ENCODE measurements around the gene FGF19. TPM values are rescaled to one million over a fixed set of nuclear protein-coding genes. Genes with fewer than 3 reads are reported as not detected.

The FGF19 gene
- total RNA-seq, 3 donors from 2014 or later: not detected

DNA sequence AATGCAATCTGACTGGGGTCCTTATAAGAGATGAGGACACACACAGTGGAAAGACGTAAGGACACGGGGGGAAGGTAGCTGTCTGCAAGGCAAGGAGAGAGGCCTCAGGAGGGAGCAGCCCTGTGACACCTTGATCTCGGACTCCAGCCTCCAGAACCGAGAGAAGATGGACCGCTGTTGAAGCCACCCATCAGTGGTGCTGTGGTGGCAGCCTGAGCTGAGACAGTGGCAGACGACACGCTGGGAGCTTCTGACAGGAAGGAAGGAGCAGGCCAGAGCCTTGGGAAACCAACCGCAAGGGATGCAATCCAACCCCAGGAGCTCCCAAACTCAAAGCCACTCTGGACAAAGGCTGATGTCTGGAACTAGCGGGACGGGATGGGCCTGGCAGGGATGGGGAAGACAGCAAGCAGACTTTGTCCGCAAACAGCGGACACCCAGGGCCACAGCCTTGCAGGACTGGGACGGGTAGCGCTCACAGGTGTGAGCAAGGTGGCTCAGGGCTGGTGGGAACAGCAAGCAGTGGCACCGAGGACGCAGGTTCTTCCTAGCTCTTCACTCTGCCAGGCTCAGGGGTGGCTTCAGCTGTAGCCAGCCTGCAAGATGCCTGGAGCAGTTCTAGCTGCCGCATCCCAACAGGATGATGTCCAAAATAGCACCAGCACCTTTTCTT is 39.6 kb downstream of the FGF19 start:
- Mint-ChIP-seq H3K27me3 (ENCODE audit: low read depth) (no peaks in the 10 kb centered on the region), H3K4me1 (ENCODE audit: low read depth) (no peaks in the 10 kb centered on the region), H3K36me3 (ENCODE audit: insufficient read depth) (peaks cover 31% of the 10 kb centered on the region), H3K4me3 (no peak overlapping the region), H3K9me3 (no peaks in the 10 kb centered on the region)
- ATAC-seq: no peak
- no peak for DNase-seq

DNA sequence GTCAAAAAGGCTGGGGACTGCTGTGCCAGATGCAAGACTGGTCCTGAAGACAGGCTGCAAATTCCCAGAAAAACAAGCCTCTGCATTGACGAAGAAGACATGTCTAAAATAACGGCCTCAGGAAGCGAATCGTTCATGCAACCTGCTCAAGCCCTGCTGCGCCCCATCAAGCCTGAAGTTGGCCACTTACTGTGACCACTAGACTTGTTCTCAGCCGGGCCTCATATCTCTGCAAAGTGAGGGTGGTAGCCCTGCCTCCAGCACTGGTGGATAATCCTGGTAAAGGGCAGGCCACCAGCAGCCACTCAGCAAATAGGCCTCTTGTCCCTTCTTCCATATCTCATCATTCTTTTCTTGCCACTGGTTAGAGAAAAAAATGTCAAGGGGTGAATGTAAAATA is 40.5 kb downstream of the FGF19 start:
- Mint-ChIP-seq H3K36me3 (ENCODE audit: insufficient read depth) (peaks cover 27% of the 10 kb centered on the region), H3K9me3 (no peaks in the 10 kb centered on the region), H3K27me3 (ENCODE audit: low read depth) (no peaks in the 10 kb centered on the region), H3K4me3 (no peak overlapping the region), H3K4me1 (ENCODE audit: low read depth) (no peaks in the 10 kb centered on the region)
- DNase-seq (no peak), ATAC-seq (no peak)

DNA sequence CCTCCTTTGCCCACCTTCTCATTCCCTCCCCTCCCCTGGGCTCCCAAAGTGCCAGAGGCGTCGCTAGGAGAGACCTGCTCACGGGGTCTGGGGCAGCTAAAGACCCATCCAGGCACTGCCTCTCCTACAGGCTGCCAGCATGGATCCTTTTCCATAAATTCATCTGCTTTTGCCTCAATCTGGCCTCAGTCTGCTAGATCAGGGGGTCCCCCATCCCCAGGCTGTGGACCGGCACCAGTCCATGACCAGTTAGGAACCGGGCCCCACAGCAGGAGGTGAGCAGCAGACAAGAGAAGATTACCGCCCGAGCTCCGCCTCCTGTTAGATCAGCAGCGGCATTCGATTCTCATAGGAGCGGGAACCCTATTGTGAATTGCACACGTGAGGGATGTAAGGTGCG is 41.0 kb downstream of the FGF19 start:
- no peaks in the 10 kb centered on the region for H3K4me1 Mint-ChIP-seq (ENCODE audit: low read depth)
- H3K9me3 Mint-ChIP-seq: no peaks in the 10 kb centered on the region
- ATAC-seq (no peak), DNase-seq (no peak)
- peaks cover 23% of the 10 kb centered on the region for H3K36me3 Mint-ChIP-seq (ENCODE audit: insufficient read depth)
- no peak overlapping the region for H3K4me3 Mint-ChIP-seq
- H3K27me3 Mint-ChIP-seq (ENCODE audit: low read depth): no peaks in the 10 kb centered on the region

DNA sequence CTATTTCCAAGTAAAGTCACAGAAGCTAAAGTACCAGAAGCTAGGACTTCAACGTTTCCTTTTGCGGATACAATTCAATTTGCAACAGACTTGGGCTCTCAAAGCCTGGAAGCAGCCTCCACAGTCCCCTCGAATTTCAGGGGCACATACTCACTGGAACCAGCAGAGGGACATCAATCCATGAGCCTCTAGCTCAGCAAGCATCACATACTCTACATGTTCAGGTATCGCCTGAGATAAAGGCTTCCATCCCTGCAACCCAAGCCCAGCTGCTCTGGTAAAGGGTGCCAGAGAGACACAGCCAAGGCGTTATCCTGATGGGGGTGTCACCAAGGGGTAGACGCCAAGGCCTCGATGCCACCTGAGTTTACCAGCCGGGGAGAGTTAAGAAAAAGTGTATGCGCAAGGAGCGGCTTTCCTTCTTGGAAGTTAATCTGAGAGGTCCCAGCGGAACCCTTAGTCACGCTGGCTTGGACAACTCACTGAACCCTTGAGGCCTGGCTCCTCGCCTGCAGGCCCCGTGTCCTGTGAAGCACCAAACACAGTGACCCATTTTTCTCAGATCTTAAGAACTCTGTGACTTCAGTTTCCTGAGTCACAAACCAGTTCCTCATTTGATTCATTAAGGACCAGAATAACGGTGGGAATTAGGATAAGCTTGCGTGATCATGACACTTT is 41.7 kb downstream of the FGF19 start:
- no peak for ATAC-seq
- Mint-ChIP-seq H3K36me3 (ENCODE audit: insufficient read depth) (peaks cover 20% of the 10 kb centered on the region), H3K27me3 (ENCODE audit: low read depth) (no peaks in the 10 kb centered on the region), H3K9me3 (no peaks in the 10 kb centered on the region), H3K4me1 (ENCODE audit: low read depth) (no peaks in the 10 kb centered on the region), H3K4me3 (no peak overlapping the region)
- no peak for DNase-seq

DNA sequence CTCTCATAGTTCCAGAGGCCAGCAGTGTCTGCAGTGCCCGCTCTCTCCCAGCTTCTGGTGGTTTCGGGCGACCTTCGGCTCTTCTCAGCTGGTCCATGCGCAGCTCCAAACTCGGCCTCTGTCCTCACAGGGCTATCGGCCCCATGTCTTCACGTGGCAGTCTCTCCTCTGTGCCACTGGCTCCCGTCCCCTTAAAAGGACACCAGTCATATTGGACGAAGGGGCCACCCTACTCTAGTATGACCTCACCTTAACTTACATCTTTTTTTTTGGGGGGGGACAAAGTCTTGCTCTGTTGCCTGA is 42.5 kb downstream of the FGF19 start:
- Mint-ChIP-seq H3K27me3 (ENCODE audit: low read depth) (no peaks in the 10 kb centered on the region), H3K36me3 (ENCODE audit: insufficient read depth) (peaks cover 20% of the 10 kb centered on the region), H3K4me1 (ENCODE audit: low read depth) (no peaks in the 10 kb centered on the region), H3K4me3 (no peak overlapping the region), H3K9me3 (no peaks in the 10 kb centered on the region)
- DNase-seq (no peak), ATAC-seq (no peak)

DNA sequence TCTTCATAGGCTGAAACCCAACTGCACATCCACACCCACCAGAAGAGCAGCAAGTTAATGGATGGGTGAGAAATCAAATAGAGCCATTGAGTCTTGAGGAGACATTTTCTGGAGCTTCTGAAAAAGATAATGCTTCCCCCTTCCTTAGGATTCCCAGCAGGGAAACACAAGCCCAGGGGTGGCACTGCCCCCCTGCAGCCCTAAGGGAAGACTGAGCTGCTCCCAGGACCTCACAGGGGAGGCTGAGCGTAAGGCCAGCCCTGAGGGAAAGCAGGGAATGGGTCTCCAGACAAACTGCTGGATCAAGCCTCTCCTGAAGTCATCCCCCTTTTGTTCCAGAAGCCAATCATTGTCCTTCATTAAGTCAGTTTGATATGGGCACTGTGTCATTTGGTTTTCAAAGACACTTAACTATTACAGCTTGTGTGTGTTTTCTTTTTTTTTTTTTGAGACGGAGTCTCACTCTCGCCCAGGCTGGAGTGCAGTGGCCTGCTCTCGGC is 43.8 kb downstream of the FGF19 start:
- Mint-ChIP-seq H3K4me1 (ENCODE audit: low read depth) (no peaks in the 10 kb centered on the region), H3K9me3 (no peaks in the 10 kb centered on the region), H3K27me3 (ENCODE audit: low read depth) (no peaks in the 10 kb centered on the region), H3K4me3 (no peak overlapping the region), H3K36me3 (ENCODE audit: insufficient read depth) (peaks cover 17% of the 10 kb centered on the region)
- DNase-seq: no peak
- ATAC-seq: no peak

DNA sequence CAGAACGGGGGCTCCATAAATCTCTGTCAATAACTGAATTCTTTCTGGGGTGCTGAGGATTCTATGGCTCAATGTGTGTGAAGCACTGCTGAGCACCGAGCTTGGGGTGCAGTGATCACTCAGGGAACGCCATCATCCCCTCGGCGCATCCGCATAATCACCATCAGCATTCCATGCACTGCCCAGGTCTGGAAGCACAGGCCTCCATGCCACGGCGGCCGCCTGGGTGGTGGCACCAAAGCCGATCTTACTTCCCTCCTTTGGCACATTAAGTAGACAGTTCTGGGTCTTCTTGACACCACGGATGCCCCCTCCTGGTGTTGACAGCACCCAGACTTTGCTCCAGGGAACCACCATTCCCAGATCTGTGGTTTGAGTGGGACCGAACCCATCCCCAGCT is 44.2 kb downstream of the FGF19 start:
- no peaks in the 10 kb centered on the region for H3K27me3 Mint-ChIP-seq (ENCODE audit: low read depth)
- ATAC-seq (no peak), DNase-seq (no peak)
- H3K9me3 Mint-ChIP-seq: no peaks in the 10 kb centered on the region
- no peak overlapping the region for H3K4me3 Mint-ChIP-seq
- H3K4me1 Mint-ChIP-seq (ENCODE audit: low read depth): no peaks in the 10 kb centered on the region
- peaks cover 17% of the 10 kb centered on the region for H3K36me3 Mint-ChIP-seq (ENCODE audit: insufficient read depth)

DNA sequence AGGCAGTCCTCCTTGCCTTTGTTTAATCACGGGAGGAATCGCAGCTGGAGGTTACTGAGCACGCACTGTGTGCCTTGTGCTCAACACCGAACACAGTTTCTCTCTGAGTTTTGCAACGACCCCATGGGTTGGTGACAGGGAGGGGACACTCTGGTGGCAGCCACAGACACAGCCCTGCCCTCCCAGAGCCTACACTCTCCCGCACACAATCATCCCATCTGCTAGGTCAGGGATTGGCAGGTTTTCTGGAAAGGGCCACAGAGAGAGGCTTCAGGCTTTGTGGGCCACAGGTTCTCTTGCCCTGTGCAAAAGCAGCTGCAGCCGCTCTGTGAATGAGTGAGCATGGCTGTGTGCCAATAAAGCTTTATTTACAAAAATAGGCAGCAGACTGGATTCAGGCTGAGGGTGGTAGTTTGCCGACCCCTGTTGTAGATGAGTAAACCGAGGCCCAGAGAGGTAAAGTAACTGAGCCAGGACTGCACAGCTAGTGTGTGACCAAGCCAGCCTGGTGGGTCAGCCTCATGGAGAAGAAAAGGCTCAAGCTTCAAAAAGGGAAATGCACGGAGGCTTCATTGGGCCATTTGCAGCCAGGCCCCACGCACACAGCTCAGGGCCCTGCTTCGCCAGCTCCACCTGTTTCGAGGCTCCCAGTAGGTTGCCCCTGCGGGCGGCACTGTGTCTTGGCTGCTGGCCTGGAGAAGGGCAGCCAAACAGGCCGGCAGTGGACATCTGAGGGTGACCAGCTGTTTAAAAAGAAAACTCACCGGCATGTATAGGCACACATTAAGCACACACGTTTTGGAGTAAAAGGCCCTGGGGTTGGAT is 45.0 kb downstream of the FGF19 start:
- ATAC-seq (no peak), DNase-seq (no peak)
- Mint-ChIP-seq H3K27me3 (ENCODE audit: low read depth) (no peaks in the 10 kb centered on the region), H3K4me3 (no peak overlapping the region), H3K36me3 (ENCODE audit: insufficient read depth) (peaks cover 11% of the 10 kb centered on the region), H3K4me1 (ENCODE audit: low read depth) (no peaks in the 10 kb centered on the region), H3K9me3 (no peaks in the 10 kb centered on the region)

DNA sequence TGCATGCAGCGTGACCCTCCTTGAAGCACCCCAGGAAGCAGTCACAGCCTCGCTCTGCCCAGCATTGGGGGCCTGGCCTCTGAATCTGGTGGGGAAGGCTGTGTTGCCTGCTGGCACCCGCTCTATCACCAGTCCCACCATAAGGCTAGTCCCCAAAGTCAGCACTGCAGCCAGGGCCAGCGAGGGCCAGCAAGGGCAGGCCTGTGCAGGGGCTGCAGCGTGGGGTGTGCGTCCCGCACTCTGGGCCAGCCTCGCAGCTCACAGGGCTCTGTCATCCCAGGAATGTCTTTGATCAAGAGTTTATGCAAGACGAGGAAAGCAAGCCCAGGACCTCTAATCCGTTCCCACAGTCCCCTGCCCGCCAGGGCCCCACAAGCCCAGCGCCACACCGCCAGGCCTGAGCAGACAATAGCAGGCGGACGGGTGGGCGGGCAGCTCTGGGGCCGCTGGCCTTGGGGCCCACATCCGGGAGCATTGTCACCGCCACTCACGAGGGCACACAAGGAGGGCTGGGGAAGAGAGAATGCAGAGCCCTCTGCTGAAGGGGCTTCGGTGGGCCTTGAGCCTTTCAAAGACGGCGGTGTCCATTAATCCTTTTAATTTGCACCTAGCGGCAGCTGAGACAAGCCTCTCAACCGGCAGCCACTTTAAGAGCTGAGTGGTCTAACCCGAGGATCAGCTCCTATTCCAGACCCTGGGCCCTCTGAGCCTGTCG is 45.8 kb downstream of the FGF19 start:
- Mint-ChIP-seq H3K27me3 (ENCODE audit: low read depth) (no peaks in the 10 kb centered on the region), H3K9me3 (no peaks in the 10 kb centered on the region), H3K36me3 (ENCODE audit: insufficient read depth) (peaks cover 6% of the 10 kb centered on the region), H3K4me3 (no peak overlapping the region), H3K4me1 (ENCODE audit: low read depth) (no peaks in the 10 kb centered on the region)
- ATAC-seq (no peak), DNase-seq (no peak)

DNA sequence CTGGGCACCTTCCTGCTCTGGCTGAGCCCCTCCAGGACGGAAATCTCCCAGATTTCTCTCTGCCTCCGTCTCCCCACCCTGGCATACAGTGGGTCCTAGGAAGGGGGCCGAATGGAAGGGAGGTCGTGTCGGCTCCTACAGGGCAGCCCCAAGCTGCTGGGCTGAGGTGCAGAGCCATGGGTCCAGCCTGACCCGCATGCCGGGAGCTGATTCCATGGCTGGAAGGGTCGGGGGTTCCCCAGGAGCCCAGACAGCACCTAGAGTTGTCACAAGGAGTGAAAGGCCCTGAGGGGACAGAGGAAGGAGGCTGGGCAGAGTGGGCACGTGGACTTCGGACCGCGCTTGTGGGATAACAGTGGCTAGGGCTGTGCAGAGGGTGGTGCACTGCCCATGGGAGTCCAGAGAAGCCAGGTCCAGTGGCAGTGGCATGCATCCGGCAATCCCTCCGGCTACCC is 46.3 kb downstream of the FGF19 start:
- Mint-ChIP-seq H3K4me3 (no peak overlapping the region), H3K27me3 (ENCODE audit: low read depth) (no peaks in the 10 kb centered on the region), H3K9me3 (no peaks in the 10 kb centered on the region), H3K4me1 (ENCODE audit: low read depth) (no peaks in the 10 kb centered on the region), H3K36me3 (ENCODE audit: insufficient read depth) (peaks cover 3% of the 10 kb centered on the region)
- no peak for ATAC-seq
- DNase-seq: no peak

DNA sequence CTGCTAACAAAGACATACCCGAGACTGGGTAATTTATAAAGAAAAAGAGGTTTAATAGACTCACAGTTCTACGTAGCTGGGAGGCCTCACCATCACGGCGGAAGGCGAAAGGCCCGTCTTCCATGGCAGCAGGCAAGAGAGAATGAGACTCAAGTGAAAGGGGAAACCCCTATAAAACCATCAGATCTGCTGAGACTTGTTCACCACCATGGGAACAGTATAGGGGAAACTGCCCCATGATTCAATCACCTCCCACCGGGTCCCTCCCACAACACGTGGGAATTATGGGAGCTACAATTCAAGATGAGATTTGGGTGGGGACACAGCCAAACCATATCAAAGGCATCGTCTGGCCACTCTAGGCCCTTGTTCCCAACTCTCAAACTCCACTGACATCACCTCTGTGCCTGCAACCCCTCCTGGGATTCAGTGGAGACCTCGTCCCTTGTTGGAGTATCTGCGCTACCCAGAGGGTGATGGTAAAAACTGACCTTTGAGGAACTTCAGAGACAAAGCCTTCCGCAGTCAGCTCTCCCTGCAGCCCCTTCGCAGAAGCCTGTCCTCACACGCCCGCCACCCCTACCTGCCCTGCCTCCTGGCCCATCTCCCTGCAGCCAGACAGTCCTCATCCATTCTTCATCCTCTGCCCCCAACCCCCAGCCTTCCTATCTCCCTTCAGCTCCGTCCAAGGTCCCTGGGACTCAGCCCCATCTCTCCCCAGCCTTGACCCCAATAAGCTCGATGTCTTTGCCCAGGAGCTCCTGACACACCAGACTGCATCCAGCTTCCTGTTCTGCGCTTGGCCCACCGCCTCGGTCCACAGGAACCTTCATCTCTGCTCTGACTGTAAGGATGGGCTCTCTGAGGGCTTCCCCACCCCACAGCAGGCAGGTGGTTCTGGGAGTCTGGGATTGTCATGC is 47.0 kb downstream of the FGF19 start:
- Mint-ChIP-seq H3K27me3 (ENCODE audit: low read depth) (no peaks in the 10 kb centered on the region), H3K36me3 (ENCODE audit: insufficient read depth) (peaks cover 3% of the 10 kb centered on the region), H3K4me3 (no peak overlapping the region), H3K9me3 (no peaks in the 10 kb centered on the region), H3K4me1 (ENCODE audit: low read depth) (no peaks in the 10 kb centered on the region)
- ATAC-seq (no peak), DNase-seq (no peak)

DNA sequence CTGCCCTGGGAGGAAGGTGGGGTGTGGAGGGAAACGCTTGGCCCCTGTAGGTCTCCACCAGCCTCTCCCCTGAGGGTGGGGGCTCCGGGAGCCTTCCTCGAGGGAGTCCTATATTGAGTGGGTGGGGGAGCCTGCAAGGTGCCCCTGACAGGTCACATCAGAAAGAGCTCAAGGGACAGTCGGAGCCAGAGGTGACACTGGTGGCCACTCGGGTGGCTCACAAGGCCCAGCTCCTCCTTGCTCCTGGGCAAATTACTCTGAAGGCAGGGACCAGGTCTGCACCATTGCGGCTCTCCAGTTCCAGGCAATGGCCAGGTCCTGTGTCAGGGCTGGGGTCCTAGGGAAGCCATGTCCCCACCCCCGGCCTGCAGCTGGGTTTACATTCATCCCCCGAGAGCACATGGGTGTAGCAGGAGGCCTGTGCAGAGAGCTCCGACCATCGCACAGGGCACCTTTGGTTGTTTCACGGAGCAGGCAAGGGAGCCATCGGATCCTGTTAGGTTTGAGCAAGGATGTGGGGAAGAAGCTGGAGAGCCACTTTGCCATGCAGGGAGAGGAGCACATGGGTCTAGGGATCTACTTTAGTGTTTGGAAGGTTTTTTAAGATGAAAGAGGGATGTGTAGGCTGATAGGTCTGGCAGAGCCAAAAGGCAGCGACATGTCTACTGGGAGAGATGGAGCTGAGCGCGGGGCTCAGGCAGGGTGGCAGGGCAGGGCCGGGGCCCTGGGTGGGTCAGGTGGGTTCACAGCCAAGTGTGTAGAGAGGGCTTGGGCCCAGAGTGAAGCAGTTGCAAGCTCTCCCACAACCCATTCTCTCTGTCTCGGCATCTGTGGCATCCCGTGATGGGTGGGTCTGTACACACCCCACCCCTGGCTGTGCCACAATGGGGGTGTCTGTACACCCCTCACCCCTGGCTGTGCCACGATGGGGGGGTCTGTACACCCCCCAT is 48.1 kb downstream of the FGF19 start:
- Mint-ChIP-seq H3K27me3 (ENCODE audit: low read depth) (no peaks in the 10 kb centered on the region), H3K4me3 (no peak overlapping the region), H3K4me1 (ENCODE audit: low read depth) (no peaks in the 10 kb centered on the region), H3K9me3 (no peaks in the 10 kb centered on the region), H3K36me3 (ENCODE audit: insufficient read depth) (peaks cover 2% of the 10 kb centered on the region)
- ATAC-seq (no peak), DNase-seq (no peak)
